Stromal cell of bone marrow (primary cell): ENCODE results near the gene FAM111B.

Experiments used
- DNase-seq: peaks from one replicate; pipeline ENCODE4 v3.0.0-alpha.2; 2012; ENCODE audit warnings: low read depth

The FAM111B gene

DNA sequence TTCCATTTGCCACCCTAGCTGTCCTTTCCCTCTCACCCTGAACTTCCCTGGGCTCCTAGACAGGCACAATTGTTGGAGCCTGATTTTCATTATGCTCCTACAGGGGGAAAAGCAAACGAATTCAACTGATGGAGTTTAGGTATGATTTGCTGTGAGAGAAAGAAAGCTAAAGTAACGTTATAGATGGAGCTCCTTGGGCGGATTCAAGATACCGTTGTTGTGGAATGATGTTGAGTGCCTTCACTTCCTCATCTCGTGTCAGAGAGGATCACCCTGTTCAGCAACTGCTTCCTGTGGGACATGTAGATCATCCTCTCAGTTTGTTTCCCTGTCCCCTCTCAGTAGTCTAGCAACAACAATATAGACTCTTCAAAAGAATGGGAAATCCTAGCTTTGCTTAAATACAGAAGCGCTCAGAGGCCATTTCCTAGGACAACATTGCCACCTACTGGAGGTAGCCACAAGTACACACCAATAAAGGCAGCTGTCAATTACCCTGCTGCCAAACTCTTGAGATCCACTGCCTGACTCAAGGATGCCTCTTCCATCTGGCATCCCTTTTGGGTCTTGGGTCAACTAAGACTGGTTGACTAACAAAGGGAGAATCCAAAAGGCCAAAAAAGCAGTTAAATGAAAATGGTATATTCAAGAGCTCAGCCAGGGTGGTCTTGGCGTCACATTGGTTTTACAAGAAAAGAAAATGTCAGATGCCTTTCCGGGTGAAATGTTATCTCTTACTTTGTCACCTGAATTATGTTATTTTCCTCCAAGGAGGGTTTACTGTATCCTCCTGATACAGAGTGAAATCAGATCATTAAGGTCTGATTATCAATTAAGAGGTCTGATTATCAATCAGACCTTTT is 51.4 kb downstream of the FAM111B start:
- peak; percentile 54 for DNase-seq

DNA sequence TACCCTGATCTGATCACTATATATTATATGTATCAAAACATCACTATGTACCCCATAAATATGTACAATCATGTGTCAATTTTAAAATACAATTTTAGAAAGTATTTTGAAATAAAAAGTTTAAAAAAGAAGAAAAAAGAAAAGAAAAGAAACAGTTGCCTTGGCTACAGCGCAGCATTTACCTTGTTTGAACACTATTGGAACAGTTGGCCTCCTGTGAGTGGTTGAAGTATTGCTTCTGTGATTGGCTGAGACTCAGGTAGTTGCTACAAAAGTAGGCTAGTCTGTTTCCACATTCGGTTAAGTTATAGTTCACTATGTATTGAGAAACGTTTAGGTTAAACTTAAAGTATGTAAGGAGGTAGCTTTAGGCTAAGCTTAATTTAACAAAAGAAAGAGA is 57.0 kb downstream of the FAM111B start:
- DNase-seq, result no peak

DNA sequence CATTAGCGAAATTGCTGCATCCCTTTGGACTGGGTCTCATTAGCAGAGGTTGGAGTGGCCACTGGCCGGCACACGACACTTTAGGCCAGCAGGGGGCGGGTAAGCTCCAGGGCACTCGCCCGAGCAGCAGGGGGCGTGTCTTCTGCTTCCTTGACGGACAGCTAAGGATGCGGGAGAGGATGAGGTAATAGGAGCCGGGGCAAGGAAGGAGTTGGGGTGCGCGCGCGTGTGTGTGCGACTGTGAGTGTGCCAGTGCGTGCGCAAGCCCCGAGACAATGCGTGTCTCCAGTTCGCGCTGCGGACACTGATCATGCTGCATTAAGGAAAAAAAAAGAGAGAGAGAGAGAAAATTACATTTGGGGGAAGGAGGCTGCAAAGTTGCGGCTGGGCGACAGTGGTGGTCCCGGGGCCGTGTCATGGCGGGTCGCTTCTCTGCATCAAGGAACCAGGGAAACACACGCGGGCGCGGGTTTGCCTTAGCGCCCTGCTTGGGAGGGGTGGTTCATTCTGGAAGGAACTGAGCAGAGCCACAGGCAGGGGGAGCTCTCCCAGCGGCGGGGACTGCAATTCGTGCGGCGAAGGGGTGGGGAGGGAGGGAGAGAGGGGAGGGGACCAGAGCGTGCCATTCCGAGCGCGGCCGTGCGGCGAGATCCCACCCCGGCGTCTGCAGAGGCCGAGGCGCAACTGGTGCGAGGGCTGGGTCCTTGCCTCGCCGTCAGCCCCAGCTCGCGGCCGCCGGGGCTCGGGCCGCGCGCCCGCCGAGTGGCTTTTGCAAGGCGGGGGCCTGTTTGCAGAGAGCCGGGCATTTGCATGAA is 64.7 kb downstream of the FAM111B start, which contains the start of gene DTX4:
Gene DTX4 (plus strand): TSS at position 625 of the 815 bp plus-strand sequence. CDS start 464 bp downstream, outside the sequence.
- peak; percentile 65 for DNase-seq

DNA sequence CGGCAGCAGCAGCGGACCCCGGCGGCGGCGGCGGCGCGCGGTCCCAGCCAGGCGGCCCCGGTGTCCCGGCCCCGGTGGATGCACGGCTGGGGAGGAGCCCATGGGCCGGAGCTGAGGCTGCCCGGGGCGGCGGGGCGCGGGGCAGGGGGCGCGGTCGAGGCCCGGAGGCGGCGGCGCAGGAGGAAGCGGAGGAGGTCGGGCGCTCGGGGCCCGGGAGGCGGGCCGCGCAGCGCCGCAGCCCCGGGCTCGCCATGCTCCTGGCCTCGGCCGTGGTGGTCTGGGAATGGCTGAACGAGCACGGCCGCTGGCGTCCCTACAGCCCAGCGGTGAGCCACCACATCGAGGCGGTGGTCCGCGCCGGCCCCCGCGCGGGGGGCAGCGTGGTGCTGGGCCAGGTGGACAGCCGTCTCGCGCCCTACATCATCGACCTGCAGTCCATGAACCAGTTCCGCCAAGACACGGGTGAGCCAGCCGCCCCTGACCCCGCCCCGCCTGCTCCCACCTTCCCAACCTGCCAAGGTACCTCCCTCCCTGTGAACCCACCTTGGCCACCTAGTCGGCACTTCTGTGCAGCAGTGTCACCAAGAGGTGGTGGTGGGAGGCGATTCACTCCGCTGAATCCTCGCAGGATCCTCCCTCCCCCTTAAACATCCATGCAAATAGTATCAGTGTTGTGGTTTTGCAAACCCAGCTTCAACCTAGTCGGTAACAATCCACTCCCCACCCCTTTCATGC is 65.5 kb downstream of the FAM111B start:
- DNase-seq, result no peak

DNA sequence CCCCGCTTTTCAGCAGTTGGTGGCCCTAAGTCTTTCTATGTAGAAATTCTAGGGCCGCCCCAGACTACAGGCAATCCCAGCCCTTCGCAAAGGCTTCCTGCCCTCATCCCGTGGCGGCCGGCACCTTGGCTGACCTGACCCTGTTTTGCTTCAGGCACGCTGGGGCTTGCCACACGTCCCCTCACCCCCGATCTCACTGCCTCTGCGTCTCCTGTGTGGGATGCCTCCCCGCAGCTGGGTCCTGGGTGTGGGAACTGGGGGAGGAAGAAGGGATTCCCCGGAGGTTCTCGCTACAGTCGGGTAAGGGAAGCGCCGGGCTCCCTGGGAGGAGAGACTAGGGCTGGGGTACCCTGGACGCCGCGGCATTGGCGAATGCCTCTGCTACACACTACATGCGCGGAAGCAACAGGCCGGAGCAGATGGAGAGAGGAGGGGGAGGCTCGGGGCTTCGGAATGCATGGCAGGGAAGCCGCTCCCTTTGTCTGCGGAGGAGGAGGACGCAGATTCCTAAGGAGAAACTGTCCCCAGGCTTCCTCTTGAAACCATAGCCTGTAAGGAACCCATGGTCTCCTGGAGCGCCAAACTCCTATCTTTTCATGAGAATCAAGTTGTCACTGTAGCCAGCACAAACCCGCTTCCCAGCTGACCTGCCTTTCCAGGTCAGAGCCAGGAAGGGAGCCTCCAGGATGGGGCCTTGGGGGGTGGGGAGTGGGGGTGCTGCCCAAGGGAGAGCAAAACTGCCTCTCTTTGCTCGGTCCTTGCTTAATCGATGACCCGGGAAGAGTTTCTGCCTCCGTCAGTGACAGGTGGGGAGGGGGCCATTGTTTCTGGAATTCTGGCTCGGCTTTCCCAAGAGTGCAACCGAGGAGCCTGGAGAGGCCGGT is 66.3 kb downstream of the FAM111B start:
- DNase-seq, result no peak

GRCh38 chr11:59173964-59174663 is 67.1 kb downstream of the FAM111B start:
- DNase-seq, result no peak

GRCh38 chr11:59174664-59175033 is 67.6 kb downstream of the FAM111B start:
- no peak for DNase-seq

DNA sequence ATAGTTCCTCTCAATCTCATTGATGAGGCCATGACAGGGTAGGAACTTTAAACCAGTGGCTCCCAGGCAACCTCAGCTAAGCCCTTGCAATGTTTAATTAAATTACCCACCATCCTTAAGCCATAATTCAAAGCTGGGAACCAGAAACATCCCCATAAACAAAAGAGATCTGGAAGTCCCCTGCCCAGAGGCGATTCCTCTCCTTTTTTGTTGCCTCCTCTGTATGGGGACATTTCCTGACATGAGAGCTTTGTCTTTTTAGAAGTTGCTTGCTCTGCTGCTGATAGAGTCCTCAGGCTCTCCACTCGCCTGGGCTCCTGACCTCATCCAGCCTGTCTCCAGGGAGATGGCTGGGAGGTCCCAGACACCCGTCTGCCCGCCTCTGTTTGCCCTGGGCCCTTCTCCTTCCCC is 68.1 kb downstream of the FAM111B start:
- DNase-seq, result no peak

GRCh38 chr11:59176330-59176729 is 69.3 kb downstream of the FAM111B start:
- no peak for DNase-seq
